ENCODE data around the gene ST8SIA1. TPM values are rescaled to one million over a fixed set of nuclear protein-coding genes. Genes with fewer than 3 reads are reported as not detected.

Gene ST8SIA1
- total RNA-seq, 4 donors from 2014 or later: 2.6 to 9.5 (median 7.3) TPM

- no peak for DNase-seq (ENCODE audit: low spot score in 2 of 2)
- H3K4me3 ChIP-seq (ENCODE audit: low read depth, poor library complexity, severe bottlenecking): no peak overlapping the region
- WGBS, 2 donors: 50 to 57% methylated on average over 11 of the region's 11 CpGs
- TF ChIP-seq CTCF (IDR thresholded peaks at IDR 0.05) (no peak), POLR2A (IDR thresholded peaks at IDR 0.05) (no peak)
- intact Hi-C loops (cut with DNase I; ENCODE audit: low total_unique reads): no loop called here
These were observed 46.5 kb downstream of the ST8SIA1 start for GRCh38 chr12:22287776-22288621.

GRCh38 chr12:22287101-22287500 lies 47.4 kb downstream of the ST8SIA1 start:
- no peak for DNase-seq (ENCODE audit: low spot score in 2 of 2)
- TF ChIP-seq CTCF (IDR thresholded peaks at IDR 0.05) (no peak), POLR2A (IDR thresholded peaks at IDR 0.05) (no peak)
- intact Hi-C loops (cut with DNase I; ENCODE audit: low total_unique reads): no loop called here
- WGBS, 2 donors: 81 to 83% methylated on average over 3 of the region's 3 CpGs
- H3K4me3 ChIP-seq (ENCODE audit: low read depth, poor library complexity, severe bottlenecking): no peak overlapping the region

GRCh38 chr12:22286569-22286968 lies 47.9 kb downstream of the ST8SIA1 start:
- TF ChIP-seq POLR2A (IDR thresholded peaks at IDR 0.05) (no peak), CTCF (IDR thresholded peaks at IDR 0.05) (no peak)
- intact Hi-C loops (cut with DNase I; ENCODE audit: low total_unique reads): no loop called here
- no peak for DNase-seq (ENCODE audit: low spot score in 2 of 2)
- H3K4me3 ChIP-seq (ENCODE audit: low read depth, poor library complexity, severe bottlenecking): no peak overlapping the region

- no peak overlapping the region for H3K4me3 ChIP-seq (ENCODE audit: low read depth, poor library complexity, severe bottlenecking)
- no peak for DNase-seq (ENCODE audit: low spot score in 2 of 2)
- TF ChIP-seq CTCF (IDR thresholded peaks at IDR 0.05): no peak
- TF ChIP-seq POLR2A (IDR thresholded peaks at IDR 0.05): no peak
- intact Hi-C loops (cut with DNase I; ENCODE audit: low total_unique reads): no loop called here
- 35 to 40% methylated on average over 1 of the region's 1 CpG for WGBS, 2 donors
These were observed 48.7 kb downstream of the ST8SIA1 start for GRCh38 chr12:22285846-22286245.

GRCh38 chr12:22284871-22285270 lies 49.6 kb downstream of the ST8SIA1 start:
- intact Hi-C loops (cut with DNase I; ENCODE audit: low total_unique reads): no loop called here
- DNase-seq (ENCODE audit: low spot score in 2 of 2): no peak
- 62 to 67% methylated on average over 1 of the region's 1 CpG for WGBS, 2 donors
- H3K4me3 ChIP-seq (ENCODE audit: low read depth, poor library complexity, severe bottlenecking): no peak overlapping the region
- TF ChIP-seq POLR2A (IDR thresholded peaks at IDR 0.05): no peak
- no peak for TF ChIP-seq CTCF (IDR thresholded peaks at IDR 0.05)

GRCh38 chr12:22283508-22283907 lies 51.0 kb downstream of the ST8SIA1 start:
- no peak for DNase-seq (ENCODE audit: low spot score in 2 of 2)
- 77 to 89% methylated on average over 4 of the region's 4 CpGs for WGBS, 2 donors
- intact Hi-C loops (cut with DNase I; ENCODE audit: low total_unique reads): no loop called here
- H3K4me3 ChIP-seq (ENCODE audit: low read depth, poor library complexity, severe bottlenecking): no peak overlapping the region
- no peak for TF ChIP-seq POLR2A (IDR thresholded peaks at IDR 0.05)
- no peak for TF ChIP-seq CTCF (IDR thresholded peaks at IDR 0.05)

All from lower leg skin (tissue), 4 donors.